GM23248 (cell line): ENCODE data around the gene LCTL.

ENCODE experiments used
- EZH2 ChIP-seq: fragments of 200-600 bp; sonication (generic); IDR thresholded peaks from 2 replicates; pipeline ENCODE4 v1.6.1; 2018; ENCODE audit warnings: antibody characterized with exemption, mild to moderate bottlenecking; ENCODE audit not compliant: insufficient read depth, poor library complexity, severe bottlenecking
- EZH2phosphoT487 ChIP-seq: fragments of 200-600 bp; sonication (generic); IDR thresholded peaks from 2 replicates; pipeline ENCODE4 v1.6.1; 2018; ENCODE audit warnings: antibody characterized with exemption, moderate library complexity, mild to moderate bottlenecking, low read depth; ENCODE audit not compliant: insufficient read depth

DNA sequence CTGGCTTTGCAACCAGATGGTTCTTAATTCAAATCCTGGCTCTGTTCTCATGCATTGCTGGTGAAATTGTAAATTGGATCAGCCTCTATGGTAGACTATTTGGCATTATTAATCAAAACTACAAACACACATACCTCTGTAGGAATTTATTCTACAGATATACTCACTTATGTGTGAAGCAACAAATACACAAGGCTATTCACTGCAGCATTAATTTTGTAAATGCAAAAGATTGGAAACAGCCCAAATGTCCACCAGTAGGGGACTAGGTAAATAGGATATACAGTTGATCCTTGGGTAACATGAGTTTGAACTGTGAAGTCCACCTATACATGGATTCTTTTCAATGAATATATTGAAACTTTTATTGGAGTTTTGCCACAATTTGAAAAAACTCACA is 29.5 kb upstream of the LCTL start:
- TF ChIP-seq EZH2, result no peak
- no peak for TF ChIP-seq EZH2phosphoT487
